Keratinocyte (primary cell): ENCODE data around the gene MYLIP. TPM values are rescaled to one million over a fixed set of nuclear protein-coding genes. Genes with fewer than 3 reads are reported as not detected.

Experiments used
- DNase-seq: peaks from one replicate; pipeline ENCODE4 v3.0.0-alpha.2; 2011; ENCODE audit warnings: low read depth, missing footprints, low spot score
- FAIRE-seq: peaks from 2 replicates; lab custom pipeline; 2011; peaks lifted over from hg19 to GRCh38; lab: Jason Lieb, UNC
- H2AFZ ChIP-seq: 2 replicates; pipeline ENCODE4 v1.6.0; 2012; ENCODE audit warnings: low read length, control low read depth, inconsistent platforms; ENCODE audit not compliant: control insufficient read depth
- H3K27ac ChIP-seq: 2 replicates; pipeline ENCODE4 v1.5.1; 2011; ENCODE audit warnings: low read length; ENCODE audit not compliant: control insufficient read depth, insufficient read depth
- H3K27me3 ChIP-seq: 3 replicates; pipeline ENCODE4 v1.6.0; 2011; ENCODE audit warnings: low read length; ENCODE audit not compliant: control insufficient read depth, insufficient read depth; ENCODE audit errors: extremely low read depth
- H3K36me3 ChIP-seq, 2 experiments: 2 replicates in 1 of 2; 3 replicates in 1 of 2; pipeline ENCODE4 v1.5.1; 2011; ENCODE audit warnings: low read length in 2 of 2, mild to moderate bottlenecking in 1 of 2; ENCODE audit not compliant: control insufficient read depth in 2 of 2, insufficient read depth in 2 of 2; ENCODE audit errors: extremely low read depth in 1 of 2
- H3K4me1 ChIP-seq: 3 replicates; pipeline ENCODE4 v1.5.1; 2011; ENCODE audit warnings: low read length; ENCODE audit not compliant: control insufficient read depth, insufficient read depth; ENCODE audit errors: extremely low read depth
- H3K4me2 ChIP-seq: 3 replicates; pipeline ENCODE4 v1.6.0; 2011; ENCODE audit warnings: low read depth, low read length; ENCODE audit not compliant: control insufficient read depth, insufficient read depth; ENCODE audit errors: extremely low read depth
- H3K4me3 ChIP-seq, 3 experiments: fragments of 200-600 bp in 1 of 3; sonication (generic) in 1 of 3; 2 replicates in 2 of 3; 3 replicates in 1 of 3; pipeline ENCODE4 v1.5.1; 2011 to 2016; ENCODE audit warnings: low read length in 3 of 3, mild to moderate bottlenecking in 3 of 3, control low read depth in 2 of 3, inconsistent platforms in 1 of 3, low read depth in 1 of 3, mixed read lengths in 1 of 3, mixed run types in 1 of 3, moderate library complexity in 1 of 3; ENCODE audit not compliant: control insufficient read depth in 2 of 3, insufficient read depth in 2 of 3; ENCODE audit errors: extremely low read depth in 1 of 3
- H3K79me2 ChIP-seq: 2 replicates; pipeline ENCODE4 v1.6.0; 2012; ENCODE audit warnings: low read length; ENCODE audit not compliant: control insufficient read depth, insufficient read depth
- H3K9ac ChIP-seq: 3 replicates; pipeline ENCODE4 v1.6.0; 2011; ENCODE audit warnings: low read length; ENCODE audit not compliant: control insufficient read depth, insufficient read depth; ENCODE audit errors: extremely low read depth
- H3K9me1 ChIP-seq: 3 replicates; pipeline ENCODE4 v1.6.0; 2011; ENCODE audit warnings: low read length; ENCODE audit not compliant: control insufficient read depth, insufficient read depth; ENCODE audit errors: extremely low read depth
- H3K9me3 ChIP-seq: 2 replicates; pipeline ENCODE4 v1.5.1; 2012; ENCODE audit warnings: low read depth, low read length; ENCODE audit not compliant: control insufficient read depth
- H4K20me1 ChIP-seq: 3 replicates; pipeline ENCODE4 v1.6.0; 2011; ENCODE audit warnings: low read length; ENCODE audit not compliant: control insufficient read depth, insufficient read depth; ENCODE audit errors: extremely low read depth
- CTCF ChIP-seq, 3 experiments: IDR thresholded peaks in 1 of 3; conservative IDR thresholded peaks in 1 of 3; optimal IDR thresholded peaks in 1 of 3; 2 replicates in 2 of 3; 3 replicates in 1 of 3; pipeline versions ENCODE3 to v1.5.1; 2011; ENCODE audit warnings: low read length in 3 of 3, mild to moderate bottlenecking in 3 of 3, moderate library complexity in 2 of 3, control low read depth in 1 of 3, inconsistent platforms in 1 of 3; ENCODE audit not compliant: insufficient read depth in 2 of 3; ENCODE audit errors: extremely low read depth in 1 of 3
- EZH2 ChIP-seq: IDR thresholded peaks from one replicate; pipeline ENCODE4 v1.6.1; 2012; ENCODE audit warnings: inconsistent platforms, mild to moderate bottlenecking, low read length, moderate library complexity
- dilution Hi-C: fragments of 300-500 bp; cut with MboI; formaldehyde crosslinking; loops from one replicate; pipeline ENCODE4 v1.7.0; 2020; ENCODE audit warnings: low sequenced_read_pairs; ENCODE audit not compliant: extremely low pct_ligation_motif_present
- polyA plus RNA-seq, 5 experiments: library from polyadenylated mRNA; depleted of rRNA in 3 of 5; stranded (reverse) in 3 of 5; stranded (forward) in 1 of 5; unstranded in 1 of 5; fragments of >200 nt; gene quantifications; 1 replicate in 1 of 5; 2 replicates in 3 of 5; 3 replicates in 1 of 5; pipeline versions ENCODE4 v1.2.1 to v1.2.3, GENCODE V29; 2011 to 2012; ENCODE audit warnings: missing spikeins in 2 of 5, low read depth in 1 of 5, low replicate concordance in 1 of 5

Gene MYLIP
- polyA plus RNA-seq, 1 donor (not counting 4 experiments of a cell fraction or from before 2014, with no cell fraction given) = 5.8 TPM

DNA sequence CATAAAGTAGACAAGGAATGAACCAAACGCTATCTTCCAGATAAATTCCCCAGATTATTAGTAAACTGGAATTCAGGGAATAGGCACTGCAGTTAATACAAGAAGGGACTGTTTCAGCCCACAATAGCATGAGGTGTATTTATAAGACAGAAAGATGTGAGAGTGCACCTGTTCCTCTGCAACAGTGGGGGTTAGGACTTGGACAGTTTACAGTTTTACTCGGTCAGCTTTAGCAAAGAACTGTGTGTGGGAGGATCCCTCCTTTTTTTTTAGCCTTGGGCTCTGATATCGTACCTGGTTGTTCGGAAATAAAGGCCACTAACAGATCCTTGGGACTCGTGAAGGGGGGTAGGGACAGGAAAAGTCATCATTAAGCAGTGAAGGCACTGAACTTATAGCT, 2.0 kb upstream of the MYLIP start:
- dilution Hi-C loops = no loop called here

DNA sequence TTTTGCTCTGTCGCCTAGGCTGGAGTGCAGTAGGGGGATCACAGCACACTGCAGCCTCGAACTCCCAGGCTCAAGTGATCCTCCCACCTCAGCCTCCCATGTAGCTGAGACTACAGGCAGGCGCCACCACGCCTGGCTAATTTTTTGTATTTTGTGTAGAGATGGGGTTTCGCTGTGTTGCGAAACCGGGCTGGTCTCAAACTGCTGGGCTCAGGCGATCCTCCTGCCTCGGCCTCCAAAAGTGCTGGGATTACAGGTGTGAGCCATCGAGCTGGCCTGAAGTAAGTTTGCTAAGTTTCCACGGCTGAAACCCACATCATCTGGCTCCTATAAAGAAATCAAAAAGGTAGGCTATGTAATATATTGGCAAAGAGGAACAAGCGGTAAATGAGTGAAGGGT, 1.4 kb upstream of the MYLIP start:
- Histone ChIP-seq H2AFZ (no peak overlapping the region), H3K27ac (no peak overlapping the region), H3K4me2 (no peak overlapping the region), H3K36me3 (no peaks in the 10 kb centered on the region), H3K79me2 (no peaks in the 10 kb centered on the region), H3K27me3 (peaks cover 10% of the 10 kb centered on the region), H3K9me1 (no peaks in the 10 kb centered on the region), H3K9ac (no peak overlapping the region), H3K9me3 (no peaks in the 10 kb centered on the region), H3K4me1 (peaks cover 21% of the 10 kb centered on the region), H4K20me1 (no peaks in the 10 kb centered on the region), H3K4me3 (no peak overlapping the region)
- dilution Hi-C loops = no loop called here
- no peak for FAIRE-seq
- no peak for DNase-seq
- TF ChIP-seq EZH2 = no peak
- TF ChIP-seq CTCF (optimal IDR thresholded peaks at IDR 0.05 in 1 of 3, IDR thresholded peaks at IDR 0.05 in 1 of 3, conservative IDR thresholded peaks at IDR 0.05 in 1 of 3; ENCODE audit: extremely low read depth in 1 of 3, insufficient read depth in 2 of 3, low read length in 3 of 3) = no peak

More for the DNA sequence above, 2.0 kb upstream of the MYLIP start:
- Histone ChIP-seq H4K20me1 (no peaks in the 10 kb centered on the region), H3K27ac (no peak overlapping the region), H3K79me2 (no peaks in the 10 kb centered on the region), H3K27me3 (peaks cover 13% of the 10 kb centered on the region), H3K4me1 (peaks cover 21% of the 10 kb centered on the region), H3K36me3 (no peaks in the 10 kb centered on the region), H2AFZ (no peak overlapping the region), H3K4me2 (no peak overlapping the region), H3K9ac (no peak overlapping the region), H3K9me1 (no peaks in the 10 kb centered on the region), H3K9me3 (no peaks in the 10 kb centered on the region), H3K4me3 (no peak overlapping the region)
- DNase-seq (no peak), FAIRE-seq (no peak)
- TF ChIP-seq CTCF (optimal IDR thresholded peaks at IDR 0.05 in 1 of 3, IDR thresholded peaks at IDR 0.05 in 1 of 3, conservative IDR thresholded peaks at IDR 0.05 in 1 of 3; ENCODE audit: extremely low read depth in 1 of 3, insufficient read depth in 2 of 3, low read length in 3 of 3) (no peak), EZH2 (no peak)
